Fibroblast of skin of left quadriceps (primary cell): ENCODE data around the gene NKAIN4.

Experiments
- DNase-seq, 2 experiments: peaks; one replicate each; pipeline ENCODE4 v3.0.0-alpha.2; 2013; ENCODE audit warnings: low read depth in 2 of 2

The NKAIN4 gene

GRCh38 chr20:63288581-63289251 is 34.5 kb upstream of the NKAIN4 start:
- DNase-seq, result no peak

GRCh38 chr20:63287697-63288580 is 33.7 kb upstream of the NKAIN4 start:
- DNase-seq, result no peak

- DNase-seq, result no peak
Observed at GRCh38 chr20:63286781-63287696, 32.8 kb upstream of the NKAIN4 start.

- no peak for DNase-seq
Observed at GRCh38 chr20:63285636-63286615, 31.7 kb upstream of the NKAIN4 start.

GRCh38 chr20:63284981-63285524 is 30.8 kb upstream of the NKAIN4 start:
- no peak for DNase-seq

- no peak for DNase-seq
Observed at GRCh38 chr20:63284544-63284949, 30.3 kb upstream of the NKAIN4 start.

- no peak for DNase-seq
Observed at GRCh38 chr20:63284083-63284440, 29.8 kb upstream of the NKAIN4 start.

- no peak for DNase-seq
Observed at GRCh38 chr20:63283397-63284082, 29.3 kb upstream of the NKAIN4 start.

- no peak for DNase-seq
Observed at GRCh38 chr20:63282946-63283345, 28.7 kb upstream of the NKAIN4 start.

- DNase-seq, result no peak
Observed at GRCh38 chr20:63281742-63282665, 27.7 kb upstream of the NKAIN4 start.

- DNase-seq, result no peak
Observed at GRCh38 chr20:63280929-63281545, 26.8 kb upstream of the NKAIN4 start.

- DNase-seq, result no peak
Observed at GRCh38 chr20:63280371-63280770, 26.1 kb upstream of the NKAIN4 start.

- DNase-seq, result no peak
Observed at GRCh38 chr20:63279931-63280330, 25.7 kb upstream of the NKAIN4 start.

- DNase-seq, result no peak
Observed at GRCh38 chr20:63278661-63279060, 24.4 kb upstream of the NKAIN4 start.

- no peak for DNase-seq
Observed at GRCh38 chr20:63277466-63278272, 23.4 kb upstream of the NKAIN4 start.

- DNase-seq, result no peak
Observed at GRCh38 chr20:63276956-63277355, 22.7 kb upstream of the NKAIN4 start.

- DNase-seq, result no peak
Observed at GRCh38 chr20:63275825-63276224, 21.6 kb upstream of the NKAIN4 start.
